IMR-90 (cell line): ENCODE data around the gene SPP2. TPM values are rescaled to one million over a fixed set of nuclear protein-coding genes. Genes with fewer than 3 reads are reported as not detected.

Experiments
- ATAC-seq: fragments of 200-7000 bp; cut with Tn5 transposase; 2 replicates; pipeline ENCODE4 v1.9.1; 2020; ENCODE audit warnings: low read depth, mild to moderate bottlenecking, moderate library complexity
- BruUV-seq: library from RNA; stranded (reverse); fragments of 400-500 nt; replicated peaks from 2 replicates; lab custom pipeline; 2021; lab: Mats Ljungman, UMichigan
- CTCF ChIA-PET: fragments of 300-600 bp; formaldehyde crosslinking; extraction: SDS; loops from one replicate; lab custom pipeline; 2021; ENCODE audit warnings: antibody characterized with exemption; lab: Yijun Ruan, JAX
- POLR2A ChIA-PET: fragments of 300-600 bp; sonication (Branson Sonifier 250); formaldehyde crosslinking; loops from one replicate; lab custom pipeline; 2022; ENCODE audit warnings: antibody characterized with exemption; ENCODE audit not compliant: unreplicated experiment; lab: Charles Lee
- DNase-seq: peaks from one replicate; pipeline ENCODE4 v3.0.0; 2013
- H2AFZ ChIP-seq: replicated peaks from 2 replicates; pipeline ENCODE3; 2013; ENCODE audit warnings: low read length, mild to moderate bottlenecking; ENCODE audit not compliant: poor library complexity
- H2AK5ac ChIP-seq: 2 replicates; pipeline ENCODE4 v1.6.1; 2013; ENCODE audit warnings: low read depth, low read length, inconsistent platforms
- H2AK9ac ChIP-seq: replicated peaks from 2 replicates; pipeline ENCODE3; 2013; ENCODE audit warnings: mild to moderate bottlenecking, low read depth, low read length, moderate library complexity; ENCODE audit not compliant: poor library complexity
- H2BK120ac ChIP-seq: 2 replicates; pipeline ENCODE4 v1.6.1; 2013; ENCODE audit warnings: low read depth, low read length, inconsistent platforms
- H2BK15ac ChIP-seq: 3 replicates; pipeline ENCODE4 v1.6.1; 2013; ENCODE audit warnings: low read depth, low read length, inconsistent platforms
- H2BK20ac ChIP-seq: 2 replicates; pipeline ENCODE4 v1.6.1; 2013; ENCODE audit warnings: low read depth, mild to moderate bottlenecking, inconsistent platforms, low read length, moderate library complexity
- H2BK5ac ChIP-seq: 2 replicates; pipeline ENCODE4 v1.6.1; 2013; ENCODE audit warnings: mild to moderate bottlenecking, low read depth, low read length, inconsistent platforms; ENCODE audit not compliant: poor library complexity, severe bottlenecking
- H3K14ac ChIP-seq: replicated peaks from 2 replicates; pipeline ENCODE4 v1.6.1; 2013; ENCODE audit warnings: low read depth, low read length, inconsistent platforms
- H3K18ac ChIP-seq: 2 replicates; pipeline ENCODE4 v1.6.1; 2013; ENCODE audit warnings: low read depth, low read length, control low read depth
- H3K23ac ChIP-seq: 2 replicates; pipeline ENCODE4 v1.6.1; 2013; ENCODE audit warnings: low read depth, low read length, inconsistent platforms
- H3K27ac ChIP-seq: 2 replicates; pipeline ENCODE4 v1.5.1; 2013; ENCODE audit warnings: mild to moderate bottlenecking, control low read depth, low read length; ENCODE audit not compliant: insufficient read depth
- H3K27me3 ChIP-seq: 2 replicates; pipeline ENCODE4 v1.6.1; 2013; ENCODE audit warnings: low read length; ENCODE audit not compliant: control insufficient read depth, insufficient read depth
- H3K36me3 ChIP-seq: 2 replicates; pipeline ENCODE4 v1.6.1; 2013; ENCODE audit warnings: low read length, mixed read lengths; ENCODE audit not compliant: control insufficient read depth, insufficient read depth
- H3K4ac ChIP-seq: 2 replicates; pipeline ENCODE4 v1.6.1; 2013; ENCODE audit warnings: low read depth, low read length, inconsistent platforms
- H3K4me1 ChIP-seq: 2 replicates; pipeline ENCODE4 v1.6.1; 2013; ENCODE audit warnings: low read length, mixed read lengths; ENCODE audit not compliant: control insufficient read depth, insufficient read depth
- H3K4me2 ChIP-seq: 2 replicates; pipeline ENCODE4 v1.6.1; 2013; ENCODE audit warnings: low read depth, mild to moderate bottlenecking, control low read depth, low read length, moderate library complexity
- H3K4me3 ChIP-seq: 2 replicates; pipeline ENCODE4 v1.5.1; 2013; ENCODE audit warnings: low read depth, mild to moderate bottlenecking, control low read depth, low read length, moderate library complexity; ENCODE audit not compliant: insufficient read depth
- H3K56ac ChIP-seq: 2 replicates; pipeline ENCODE4 v1.6.1; 2013; ENCODE audit warnings: low read length, inconsistent platforms; ENCODE audit not compliant: insufficient read depth; ENCODE audit errors: extremely low read depth
- H3K79me1 ChIP-seq, 2 experiments: 2 replicates each; pipeline ENCODE4 v1.6.1; 2013; ENCODE audit warnings: low read length in 2 of 2, inconsistent platforms in 1 of 2, low read depth in 1 of 2
- H3K9ac ChIP-seq: 2 replicates; pipeline ENCODE4 v1.6.1; 2013; ENCODE audit warnings: low read depth, low read length, control low read depth
- H3K9me1 ChIP-seq: 2 replicates; pipeline ENCODE4 v1.6.1; 2013; ENCODE audit warnings: low read length, inconsistent platforms; ENCODE audit not compliant: insufficient read depth
- H3K9me3 ChIP-seq: 2 replicates; pipeline ENCODE4 v1.6.1; 2013; ENCODE audit warnings: low read length; ENCODE audit not compliant: control insufficient read depth, insufficient read depth
- H4K20me1 ChIP-seq: 2 replicates; pipeline ENCODE4 v1.6.1; 2013; ENCODE audit warnings: low read length, inconsistent platforms; ENCODE audit not compliant: insufficient read depth
- H4K5ac ChIP-seq: 2 replicates; pipeline ENCODE4 v1.6.1; 2013; ENCODE audit warnings: mild to moderate bottlenecking, low read depth, low read length, control low read depth
- H4K8ac ChIP-seq, 2 experiments: 2 replicates each; pipeline ENCODE4 v1.6.1; 2013; ENCODE audit warnings: low read depth in 2 of 2, low read length in 2 of 2, control low read depth in 1 of 2, inconsistent platforms in 1 of 2
- H4K91ac ChIP-seq: 2 replicates; pipeline ENCODE4 v1.6.1; 2013; ENCODE audit warnings: low read depth, low read length, inconsistent platforms; ENCODE audit not compliant: insufficient read depth
- BHLHE40 ChIP-seq: fragments of 150-350 bp; IDR thresholded peaks from 2 replicates; pipeline ENCODE4 v1.6.1; 2016; ENCODE audit warnings: mild to moderate bottlenecking, low read depth, low read length
- MAZ ChIP-seq: IDR thresholded peaks from 2 replicates; pipeline ENCODE4 v1.6.1; 2012; ENCODE audit warnings: low read depth, mild to moderate bottlenecking, low read length, improper control_type of control experiment, moderate library complexity, borderline replicate concordance
- MXI1 ChIP-seq: IDR thresholded peaks from 2 replicates; pipeline ENCODE4 v1.6.1; 2012; ENCODE audit warnings: low read depth, mild to moderate bottlenecking, low read length, moderate library complexity, borderline replicate concordance
- NFE2L2 ChIP-seq: fragments of 150-350 bp; IDR thresholded peaks from 2 replicates; pipeline ENCODE4 v1.6.1; 2016; ENCODE audit warnings: low read depth, mild to moderate bottlenecking, low read length
- RAD21 ChIP-seq: IDR thresholded peaks from 2 replicates; pipeline ENCODE4 v1.6.1; 2012; ENCODE audit warnings: low read length, improper control_type of control experiment
- RCOR1 ChIP-seq: IDR thresholded peaks from 2 replicates; pipeline ENCODE4 v1.6.1; 2012; ENCODE audit warnings: mild to moderate bottlenecking, low read length, improper control_type of control experiment; ENCODE audit not compliant: insufficient replicate concordance
- WGBS, 2 experiments: methylation state at CpG; one replicate each; pipeline versions ENCODE4 v1.1.5 to v1.1.7; 2013; ENCODE audit warnings: missing lambda C conversion rate in 2 of 2; ENCODE audit not compliant: insufficient read length in 1 of 2; ENCODE audit errors: extremely low coverage in 2 of 2; 5-methylcytosine and 5-hydroxymethylcytosine counted together
- dilution Hi-C: fragments of 300-500 bp; cut with HindIII; formaldehyde crosslinking; loops from one replicate; pipeline ENCODE4 v1.14.3; 2018; ENCODE audit warnings: low sequenced_read_pairs; ENCODE audit not compliant: unreplicated experiment
- in situ Hi-C: fragments of 300-500 bp; cut with MboI; formaldehyde crosslinking; loops from 3 replicates; pipeline ENCODE4 v1.14.3; 2019; ENCODE audit warnings: low sequenced_read_pairs, inconsistent platforms, mixed read lengths
- intact Hi-C: fragments of 100-400 bp; cut with micrococcal nuclease; formaldehyde crosslinking; loops from 2 replicates; pipeline ENCODE4 v1.10.0; 2022
- polyA plus RNA-seq, 3 experiments: library from polyadenylated mRNA; depleted of rRNA; stranded (reverse); fragments of >200 nt; gene quantifications; 2 replicates each; pipeline ENCODE4 v1.2.3, GENCODE V29; 2012; ENCODE audit warnings: low replicate concordance in 1 of 3
- total RNA-seq: library from RNA; depleted of rRNA; stranded (reverse); fragments of >200 nt; gene quantifications from 2 replicates; pipeline ENCODE4 v1.2.3, GENCODE V29; 2012

The SPP2 gene
- total and polyA plus RNA-seq, 2 of the 4 experiments (the other 2 are of a cell fraction) = not detected

DNA sequence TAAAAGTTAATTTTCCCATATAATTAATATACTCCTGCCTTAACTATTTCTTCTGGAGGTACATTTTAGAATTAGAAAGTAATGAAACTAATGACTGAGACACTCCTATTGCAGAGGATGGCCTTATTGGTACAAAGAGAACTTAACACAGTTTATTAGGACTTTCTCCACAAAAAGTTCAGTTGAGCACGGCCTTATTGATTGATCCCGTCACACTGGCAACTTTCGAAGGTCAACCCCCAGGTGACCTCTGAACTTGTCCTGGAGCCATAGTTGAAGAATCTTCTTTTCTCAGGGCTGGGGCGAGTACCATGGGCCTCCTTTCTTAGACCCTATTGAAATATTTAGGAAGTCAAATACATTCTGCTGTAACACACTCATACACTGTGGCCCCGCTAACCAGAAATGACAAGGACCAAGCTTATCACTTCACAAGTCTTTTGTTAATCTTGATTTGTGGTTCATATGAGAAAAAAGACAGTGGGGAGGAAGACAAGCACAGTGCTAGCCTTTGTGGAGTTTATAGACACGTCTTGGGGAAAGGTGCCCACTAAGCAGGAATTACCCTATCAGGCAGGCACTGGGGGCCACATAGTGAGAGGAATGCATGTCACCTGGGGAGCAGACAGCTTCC lies 11.2 kb downstream of the SPP2 start:
- Histone ChIP-seq H3K79me1 (no peaks in the 10 kb centered on the region), H2BK20ac (no peak overlapping the region), H2AK5ac (no peak overlapping the region), H2BK15ac (no peak overlapping the region), H3K56ac (no peak overlapping the region), H2BK120ac (no peak overlapping the region), H2AFZ (no peak overlapping the region), H3K9me3 (0 out of 2 replicates have a peak, but pooled peaks cover 2% of the 10 kb centered on the region), H3K4me1 (no peaks in the 10 kb centered on the region), H4K8ac (no peak overlapping the region), H3K4ac (no peak overlapping the region), H3K36me3 (no peaks in the 10 kb centered on the region), H3K4me3 (no peak overlapping the region), H3K14ac (no peak overlapping the region), H3K4me2 (no peak overlapping the region), H4K91ac (no peak overlapping the region), H3K27me3 (peaks cover 22% of the 10 kb centered on the region), H4K20me1 (no peaks in the 10 kb centered on the region), H4K5ac (no peak overlapping the region), H3K9ac (no peak overlapping the region), H3K9me1 (no peaks in the 10 kb centered on the region), H2AK9ac (no peak overlapping the region), H2BK5ac (no peak overlapping the region), H3K27ac (no peak overlapping the region), H3K18ac (no peak overlapping the region), H3K23ac (no peak overlapping the region)
- POLR2A ChIA-PET = no interaction called here
- CTCF ChIA-PET = no interaction called here
- TF ChIP-seq RAD21 (no peak), RCOR1 (no peak), MAZ (no peak), NFE2L2 (no peak), MXI1 (no peak), BHLHE40 (no peak)
- no CpG with 5 or more reads among the region's 6 CpGs for WGBS, 2 experiments
- in situ Hi-C loops (no loop called here), intact Hi-C loops (no loop called here), dilution Hi-C loops (no loop called here)
- BruUV-seq = no TSS peak
- ATAC-seq (no peak), DNase-seq (no peak)
